Stimulated activated CD4-positive, alpha-beta T cell treated with anti-CD3 and anti-CD28 coated beads, Interleukin-15, amount 100 ng/mL, for 24 hours (primary cell): ENCODE results near the gene ZDHHC19.
A peak's percentile ranks its signal among the peaks of the same experiment; 100 is the strongest.
"Not testable (repeated sequence)": the region's sequence is repeated elsewhere in the genome, so short reads cannot be mapped to it uniquely, and the experiment has no call there.

Source experiments
- DNase-seq: peaks from one replicate; pipeline ENCODE4 v3.0.0-alpha.2; 2020

Gene ZDHHC19

GRCh38 chr3:196222876-196223595 is 11.8 kb upstream of the ZDHHC19 start:
- DNase-seq = no peak

GRCh38 chr3:196220991-196221390 is 9.8 kb upstream of the ZDHHC19 start:
- no peak for DNase-seq

GRCh38 chr3:196220587-196220986 is 9.4 kb upstream of the ZDHHC19 start:
- DNase-seq = no peak

GRCh38 chr3:196219970-196220311 is 8.7 kb upstream of the ZDHHC19 start:
- DNase-seq = no peak

DNA sequence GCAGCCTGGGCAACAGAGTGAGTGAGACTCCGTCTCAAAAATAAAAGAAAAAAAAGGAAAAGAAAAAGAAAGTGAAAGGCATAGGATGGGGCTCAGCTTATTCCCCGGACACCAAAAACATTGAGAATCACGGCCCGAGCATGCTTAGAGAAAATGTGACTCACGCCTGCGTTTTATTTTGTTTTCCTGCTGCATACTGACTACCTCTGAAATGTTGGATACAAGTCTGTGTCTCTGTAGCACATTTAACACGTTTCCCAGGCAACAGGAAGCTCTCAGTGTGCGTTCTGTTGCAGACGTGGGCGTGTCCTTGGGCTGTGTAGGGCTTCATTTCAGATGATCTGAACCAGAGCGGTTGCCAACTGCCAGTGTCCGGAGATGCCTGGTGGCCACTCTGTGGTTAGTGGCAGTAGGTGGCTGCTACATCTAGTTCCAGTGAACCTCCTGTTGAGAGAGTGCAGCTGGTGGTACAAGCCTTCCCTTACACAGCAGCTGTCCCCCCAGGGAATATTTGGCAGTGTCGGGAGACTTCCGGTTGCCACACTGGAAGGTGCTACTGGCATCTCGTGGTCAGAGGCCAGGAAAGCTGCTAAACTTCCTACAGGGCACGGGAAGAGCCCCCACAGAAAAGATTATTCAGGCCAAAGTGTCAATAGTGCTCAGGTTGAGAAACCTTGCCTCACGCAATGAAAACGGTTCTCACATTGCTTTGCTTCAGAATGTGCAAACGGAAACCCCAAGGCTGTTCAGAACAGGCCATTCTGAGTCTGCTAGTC is 8.2 kb upstream of the ZDHHC19 start:
- DNase-seq = peak; percentile 71

GRCh38 chr3:196218155-196218712 is 7.0 kb upstream of the ZDHHC19 start:
- DNase-seq = no peak

DNA sequence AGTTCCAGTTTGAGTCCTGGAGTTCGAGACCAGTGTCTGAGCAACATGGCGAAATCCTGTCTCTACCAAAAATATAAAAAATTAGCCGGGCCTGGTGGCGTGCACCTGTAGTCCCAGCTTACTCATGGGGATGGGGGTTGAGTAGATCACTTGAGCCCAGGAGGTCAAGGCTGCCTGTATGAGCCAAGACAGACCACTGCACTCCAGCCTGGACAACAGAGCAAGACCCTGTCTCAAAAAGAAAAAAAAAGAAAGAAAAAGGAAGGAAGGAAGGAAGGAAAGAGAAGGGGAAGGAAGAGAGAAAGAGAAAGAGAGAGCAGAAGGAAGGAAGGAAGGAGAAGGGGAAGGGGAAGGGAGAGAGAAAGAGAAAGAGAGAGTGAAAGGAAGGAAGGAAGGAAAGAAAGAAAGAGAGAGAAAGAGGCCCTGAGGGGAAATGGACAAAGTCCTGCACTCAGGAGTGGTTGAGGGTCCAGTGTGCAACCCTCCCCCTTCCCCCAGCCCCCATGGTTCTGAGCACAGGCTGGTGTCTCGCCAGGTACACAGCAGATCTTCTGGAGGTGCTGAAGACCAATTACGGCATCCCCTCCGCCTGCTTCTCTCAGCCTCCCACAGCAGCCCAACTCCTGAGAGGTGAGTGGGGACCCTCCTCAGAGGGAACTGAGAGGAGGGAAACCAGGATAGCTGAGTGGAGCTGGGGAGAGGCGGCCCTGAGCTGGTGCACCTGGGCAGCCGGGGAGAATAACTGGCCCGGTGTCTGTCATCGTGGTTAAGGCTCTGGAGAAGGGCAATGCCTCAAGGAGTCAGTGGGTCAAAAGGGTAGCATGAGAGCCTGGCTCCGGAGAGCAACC is 6.3 kb upstream of the ZDHHC19 start:
- DNase-seq = no peak

DNA sequence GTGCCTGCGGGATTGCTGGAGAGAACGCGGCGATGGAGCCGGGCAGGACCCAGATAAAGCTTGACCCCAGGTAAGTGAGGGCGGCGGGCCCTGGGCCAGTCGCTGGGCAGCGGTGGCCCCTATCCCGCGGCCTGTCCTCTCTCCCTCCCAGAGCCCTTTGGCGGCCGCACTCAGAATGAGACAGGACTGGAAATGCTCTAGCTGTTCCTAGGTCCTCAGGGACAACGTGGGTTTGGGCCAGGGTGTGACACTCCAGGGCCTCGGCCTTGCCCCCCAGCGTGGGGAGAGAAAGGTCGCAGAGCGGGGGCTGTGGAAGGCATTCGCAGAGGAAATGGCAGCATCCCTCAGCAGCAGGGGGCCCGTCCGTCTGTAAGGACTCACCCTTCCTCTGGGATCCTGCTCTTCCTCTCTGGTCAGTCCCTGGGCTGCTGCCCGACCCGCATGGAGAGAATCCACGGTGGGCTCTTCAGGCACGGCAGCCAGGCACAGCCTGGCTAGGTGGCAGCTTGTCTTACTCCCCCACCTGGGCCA is 5.5 kb upstream of the ZDHHC19 start:
- no peak for DNase-seq

DNA sequence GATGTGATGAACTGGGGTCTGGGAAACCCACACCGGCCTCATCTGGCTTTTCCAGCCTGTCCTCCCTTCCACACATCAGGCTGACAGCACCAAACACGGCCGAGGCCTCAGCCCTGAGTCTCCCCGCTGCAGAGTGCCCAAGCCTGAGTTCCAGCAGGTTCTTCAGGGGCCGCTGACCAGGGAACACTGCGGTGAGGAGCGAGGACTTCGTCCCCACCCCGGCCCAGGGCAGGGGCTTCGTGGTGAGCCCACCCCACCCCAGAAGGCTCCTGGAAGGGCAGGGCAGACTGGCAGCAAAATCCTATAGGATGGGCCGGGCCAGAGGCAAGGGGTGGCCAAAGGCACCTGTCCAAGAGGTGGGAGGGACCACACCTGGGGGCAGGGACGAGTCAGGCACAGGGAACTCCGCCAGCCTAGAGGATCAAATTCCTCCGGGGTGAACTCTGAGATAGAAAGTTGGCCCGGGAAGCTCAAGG is 4.9 kb upstream of the ZDHHC19 start, which contains the start of gene SLC51A:
Gene SLC51A (plus strand): TSS at position 446 of the 476 bp plus-strand sequence. CDS start 179 bp downstream, outside the sequence.
- DNase-seq = no peak

- no peak for DNase-seq
Measured at GRCh38 chr3:196215493-196216020, 4.4 kb upstream of the ZDHHC19 start.

DNA sequence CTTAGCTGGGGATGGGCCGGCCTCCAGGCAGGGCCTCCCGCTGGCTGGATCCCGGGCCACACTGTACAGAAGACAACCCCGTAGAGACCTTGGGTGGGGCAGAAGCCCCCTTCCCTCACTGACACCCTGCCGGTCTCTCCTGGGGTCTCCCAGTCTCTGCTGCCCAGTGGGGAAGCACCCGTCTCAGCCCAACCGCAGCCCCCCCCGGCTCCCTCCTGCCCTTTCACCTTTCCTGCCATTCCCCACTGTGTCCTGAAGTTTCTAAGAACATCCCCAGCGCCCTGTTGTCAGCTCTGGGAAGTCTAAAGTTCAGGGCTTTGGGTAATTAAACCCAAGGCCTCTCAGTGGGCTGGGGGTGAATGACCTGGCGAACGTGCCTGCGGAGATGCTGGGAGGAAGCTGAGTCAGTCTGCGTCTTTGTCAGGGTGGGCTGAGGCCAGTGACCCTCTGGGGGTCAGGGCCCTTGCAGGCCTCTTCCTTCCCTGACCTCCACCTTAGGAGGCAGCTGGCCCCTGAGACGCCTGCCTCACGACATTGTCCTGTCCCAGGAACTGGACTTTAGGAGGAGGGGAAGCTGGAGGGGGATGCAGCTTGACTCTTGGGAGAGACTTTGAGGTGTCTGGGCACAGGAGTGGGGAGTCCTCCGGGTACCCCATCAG is 3.7 kb upstream of the ZDHHC19 start:
- DNase-seq = no peak

GRCh38 chr3:196209944-196210672 is 1.1 kb downstream of the ZDHHC19 start:
- DNase-seq = not testable (repeated sequence)

DNA sequence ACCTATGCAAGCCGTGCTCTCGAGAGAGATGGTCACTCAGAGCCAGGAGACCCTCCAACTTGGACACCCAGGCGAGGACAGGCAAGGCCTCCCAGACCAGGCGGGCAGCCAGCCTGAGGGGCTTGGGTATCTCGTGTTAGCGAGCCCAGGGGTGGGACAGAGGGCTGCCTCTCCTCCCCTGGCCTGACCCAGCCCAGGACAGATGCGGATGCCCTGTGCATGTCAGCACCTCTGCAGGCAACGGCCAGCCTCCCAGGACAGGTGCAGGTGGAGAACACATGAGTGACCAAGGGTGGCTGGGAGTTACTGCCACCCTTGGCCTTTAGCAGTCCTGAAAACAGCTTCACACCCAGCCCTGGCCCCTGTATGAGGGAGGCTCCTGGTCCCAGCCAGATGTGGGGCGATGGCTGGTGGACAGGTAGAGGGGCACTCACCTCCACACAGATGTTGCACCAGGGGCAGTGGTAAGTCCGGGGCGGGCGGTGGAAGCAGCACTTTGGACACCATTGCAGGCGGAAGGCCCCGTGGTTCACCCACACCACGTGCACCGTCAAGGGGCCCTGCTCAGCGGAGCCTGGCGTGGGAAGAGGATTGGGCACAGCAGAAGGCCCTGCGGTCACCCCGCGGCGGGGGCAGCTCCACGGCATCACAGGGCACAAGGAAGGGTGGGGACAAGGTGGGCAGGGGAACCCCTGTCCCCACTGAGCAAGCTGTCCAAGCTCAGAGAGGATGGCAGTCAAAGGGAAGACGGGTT is 2.1 kb downstream of the ZDHHC19 start:
- no peak for DNase-seq

DNA sequence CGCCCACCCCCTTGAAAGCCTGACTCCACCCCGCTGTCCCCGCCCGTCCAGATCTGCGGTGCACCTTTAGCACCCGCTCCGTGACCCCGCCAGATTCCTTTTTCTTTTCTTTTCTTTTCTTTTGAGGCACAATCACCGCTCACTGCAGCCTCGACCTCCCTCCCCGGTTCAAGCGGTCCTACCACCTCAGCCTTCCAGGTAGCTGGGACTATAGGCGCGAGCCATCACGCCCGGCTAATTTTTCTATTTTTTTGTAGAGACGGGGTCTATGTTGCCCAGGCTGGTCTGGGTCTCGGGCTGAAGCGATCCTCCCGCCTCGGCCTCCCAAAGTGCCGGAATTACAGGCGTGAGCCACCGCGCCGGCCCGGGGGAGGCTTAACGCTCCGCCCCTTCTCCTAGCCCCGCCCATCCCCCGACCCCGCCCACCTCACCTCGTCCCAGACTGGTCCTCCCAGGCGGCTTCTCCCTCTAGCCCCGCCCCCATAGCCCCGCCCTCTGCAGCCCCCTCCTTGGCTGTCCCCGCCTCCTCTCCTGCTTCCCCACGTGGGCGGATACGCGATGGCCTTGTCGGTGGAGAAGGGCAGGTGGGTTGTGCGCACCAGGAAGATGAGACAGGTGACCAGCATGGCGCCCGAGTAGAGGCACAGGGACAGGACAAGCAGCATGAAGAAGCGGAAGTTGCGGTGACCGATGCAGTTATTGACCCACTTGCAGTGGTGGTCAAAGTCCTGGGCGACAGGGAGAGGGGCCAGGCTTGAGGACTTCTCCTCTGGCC is 3.2 kb downstream of the ZDHHC19 start:
- DNase-seq = peak; percentile 76

GRCh38 chr3:196207159-196207832 is 3.9 kb downstream of the ZDHHC19 start:
- DNase-seq = no peak

DNA sequence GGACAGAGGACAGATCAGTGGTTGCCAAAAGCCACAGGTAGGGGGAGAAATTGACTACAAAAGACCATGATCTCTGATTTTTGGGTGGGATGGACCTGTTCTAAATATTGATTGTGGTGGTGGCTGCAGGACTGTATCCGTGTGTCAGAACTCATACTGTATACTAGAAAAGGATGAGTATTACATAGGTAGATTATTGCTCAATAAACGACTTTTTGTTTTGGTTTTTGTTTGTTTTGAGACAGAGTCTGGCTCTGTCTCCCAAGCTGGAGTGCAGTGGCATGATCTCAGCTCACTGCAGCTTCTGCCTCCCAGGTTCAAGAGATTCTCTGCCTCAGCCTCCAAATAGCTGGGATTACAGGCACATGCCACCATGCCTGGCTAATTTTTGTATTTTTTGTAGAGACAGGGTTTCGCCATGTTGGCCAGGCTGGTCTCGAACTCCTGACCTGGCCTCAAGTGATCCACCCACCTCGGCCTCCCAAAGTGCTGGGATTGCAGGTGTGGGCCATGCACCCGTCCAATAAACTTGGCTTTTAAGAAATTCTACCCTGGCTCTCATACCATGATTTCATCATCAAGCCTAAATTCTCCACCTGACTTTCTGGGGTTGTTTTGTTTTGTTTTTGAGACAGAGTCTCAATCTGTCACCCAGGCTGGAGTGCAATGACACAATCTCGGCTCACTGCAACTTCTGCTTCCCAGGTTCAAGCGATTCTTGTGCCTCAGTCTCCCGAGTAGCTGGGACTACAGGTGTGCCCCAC is 5.6 kb downstream of the ZDHHC19 start:
- not testable (repeated sequence) for DNase-seq

- no peak for DNase-seq
Measured at GRCh38 chr3:196203846-196204245, 7.4 kb downstream of the ZDHHC19 start.

- DNase-seq = no peak
Measured at GRCh38 chr3:196202516-196202970, 8.7 kb downstream of the ZDHHC19 start.
